Measurements from ENCODE around the gene LRRC37A. TPM values are rescaled to one million over a fixed set of nuclear protein-coding genes. Genes with fewer than 3 reads are reported as not detected.
"Not testable (repeated sequence)": the region's sequence is repeated elsewhere in the genome, so short reads cannot be mapped to it uniquely, and the experiment has no call there.

LRRC37A gene
- total RNA-seq, 1 experiment from 2014 or later = 0.83 TPM

DNA sequence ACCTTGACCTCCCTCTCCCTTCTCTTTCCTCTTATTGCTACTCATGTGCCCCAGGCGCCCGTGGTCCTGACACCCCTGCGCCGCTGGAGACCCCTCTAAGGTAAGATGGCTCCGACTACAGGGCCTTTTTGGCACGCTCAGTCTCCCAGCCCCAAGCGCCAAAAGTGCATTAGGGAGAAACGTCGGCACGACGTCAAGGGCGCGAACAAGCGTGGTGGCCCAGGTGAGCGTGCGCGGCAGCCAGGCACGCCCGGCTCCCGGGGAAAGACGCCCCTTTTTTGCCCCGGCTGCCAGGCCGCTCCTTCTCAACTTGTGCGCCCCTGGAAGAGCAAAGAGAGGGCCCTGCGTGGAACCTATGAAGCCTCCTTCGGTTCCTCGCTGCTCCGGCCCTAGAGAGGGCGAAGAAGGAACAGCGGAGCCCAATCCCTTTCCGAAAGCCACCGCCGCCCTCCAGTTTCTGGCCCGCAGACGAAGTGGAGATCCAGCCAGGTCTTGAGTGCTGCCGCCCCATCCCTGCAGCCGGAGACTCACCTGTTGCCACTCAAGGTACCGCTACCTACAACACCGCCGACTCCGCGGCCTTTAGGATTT lies 66.3 kb downstream of the LRRC37A start:
- H3K27me3 ChIP-seq (ENCODE audit: control insufficient read depth, insufficient read depth, low read length); H3K36me3 ChIP-seq (replicated peaks; ENCODE audit: control insufficient read depth, insufficient read depth, low read length); DNase-seq; H3K4me3 ChIP-seq (ENCODE audit: insufficient read depth, low read depth, low read length): not testable (repeated sequence)

DNA sequence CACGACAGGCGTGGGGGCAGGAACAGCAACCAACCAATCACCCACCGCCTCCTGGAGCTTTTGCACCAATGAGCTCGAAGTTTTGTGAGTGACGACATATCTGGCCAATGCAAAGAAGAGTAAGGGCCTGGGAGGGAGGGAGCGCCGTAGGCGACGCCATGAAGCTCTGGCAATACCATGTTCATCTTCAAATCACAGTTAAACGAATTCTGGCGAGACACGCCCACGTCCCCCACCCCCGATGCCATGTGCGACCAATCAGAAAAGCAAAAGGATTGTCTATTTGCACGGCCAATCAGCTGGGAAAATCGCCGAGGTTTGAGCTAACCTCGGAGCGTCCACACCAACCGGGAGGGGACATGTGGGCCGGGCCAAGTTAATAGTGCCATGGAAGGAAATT lies 66.8 kb downstream of the LRRC37A start, which contains the start of gene ARL17B:
Gene ARL17B (minus strand): TSS at position 12 of the 400 bp plus-strand sequence. CDS start 3,369 bp downstream, outside the sequence.
- not testable (repeated sequence) for H3K27me3 ChIP-seq (ENCODE audit: control insufficient read depth, insufficient read depth, low read length); DNase-seq; H3K36me3 ChIP-seq (replicated peaks; ENCODE audit: control insufficient read depth, insufficient read depth, low read length); H3K4me3 ChIP-seq (ENCODE audit: insufficient read depth, low read depth, low read length)

GRCh38 chr17:46367520-46367919 lies 72.6 kb downstream of the LRRC37A start:
- H3K4me3 ChIP-seq (ENCODE audit: insufficient read depth, low read depth, low read length) = not testable (repeated sequence)

GRCh38 chr17:46372236-46373229 lies 77.6 kb downstream of the LRRC37A start:
- H3K4me3 ChIP-seq (ENCODE audit: insufficient read depth, low read depth, low read length); H3K36me3 ChIP-seq (replicated peaks; ENCODE audit: control insufficient read depth, insufficient read depth, low read length); H3K27me3 ChIP-seq (ENCODE audit: control insufficient read depth, insufficient read depth, low read length); DNase-seq: not testable (repeated sequence)

More at GRCh38 chr17:46367520-46367919, 72.6 kb downstream of the LRRC37A start:
- H3K36me3 ChIP-seq (replicated peaks; ENCODE audit: control insufficient read depth, insufficient read depth, low read length); DNase-seq; H3K27me3 ChIP-seq (ENCODE audit: control insufficient read depth, insufficient read depth, low read length): not testable (repeated sequence)

DNA sequence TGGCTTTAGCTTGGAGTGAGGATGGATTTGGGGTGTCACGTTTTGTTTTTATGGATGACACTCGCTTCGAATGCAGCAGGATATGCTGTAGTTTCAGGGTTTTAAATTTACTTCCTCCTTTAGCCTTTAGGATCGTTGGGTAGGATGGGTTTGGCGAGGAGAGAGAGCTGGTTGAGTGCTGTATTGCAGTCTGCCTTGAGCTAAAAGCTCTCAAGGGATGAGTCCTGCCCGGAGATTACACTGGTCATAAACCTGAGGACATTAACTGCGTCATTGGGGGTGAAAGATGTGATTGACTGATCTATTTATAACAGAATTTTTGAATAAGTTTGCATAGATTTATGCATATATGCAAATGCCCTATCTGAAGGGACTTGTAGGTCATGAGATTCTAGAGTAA lies 78.5 kb downstream of the LRRC37A start:
- DNase-seq; H3K4me3 ChIP-seq (ENCODE audit: insufficient read depth, low read depth, low read length); H3K27me3 ChIP-seq (ENCODE audit: control insufficient read depth, insufficient read depth, low read length); H3K36me3 ChIP-seq (replicated peaks; ENCODE audit: control insufficient read depth, insufficient read depth, low read length): not testable (repeated sequence)

- DNase-seq; H3K4me3 ChIP-seq (ENCODE audit: insufficient read depth, low read depth, low read length); H3K36me3 ChIP-seq (replicated peaks; ENCODE audit: control insufficient read depth, insufficient read depth, low read length); H3K27me3 ChIP-seq (ENCODE audit: control insufficient read depth, insufficient read depth, low read length): not testable (repeated sequence)
These were observed 88.2 kb downstream of the LRRC37A start for GRCh38 chr17:46383118-46383517.

DNA sequence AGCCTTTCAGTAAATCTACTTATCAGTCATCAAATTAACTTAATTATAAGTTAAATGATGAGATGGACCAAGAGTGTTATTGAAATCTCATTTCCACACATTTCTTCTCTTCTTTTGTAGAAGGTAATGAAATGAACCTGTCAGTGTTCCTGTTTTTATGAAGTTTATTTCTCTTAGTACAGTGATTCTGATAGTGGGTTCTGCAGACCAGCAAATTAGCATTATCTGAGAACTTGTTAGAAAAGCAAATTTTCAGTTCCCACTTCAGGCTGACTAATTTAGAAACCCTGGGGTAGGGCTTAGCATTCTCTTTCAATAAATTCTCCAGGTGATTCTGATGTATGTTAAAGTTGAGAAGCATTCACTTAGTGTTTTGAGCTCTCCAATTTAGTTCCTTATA lies 90.6 kb downstream of the LRRC37A start:
- H3K36me3 ChIP-seq (replicated peaks; ENCODE audit: control insufficient read depth, insufficient read depth, low read length); H3K27me3 ChIP-seq (ENCODE audit: control insufficient read depth, insufficient read depth, low read length); DNase-seq; H3K4me3 ChIP-seq (ENCODE audit: insufficient read depth, low read depth, low read length): not testable (repeated sequence)

Other genes with a start within 250 kb of the LRRC37A start
- gene KANSL1, start 101.7 kb upstream of the LRRC37A start, total RNA-seq (2014; rRNA removed; shearing (Covaris generic)) = 35.2 and 41.4 TPM in 2 replicates
- 1.7 and 2.6 TPM in 2 replicates for gene ARL17B, start 66.6 kb downstream of the LRRC37A start, total RNA-seq (2014; rRNA removed; shearing (Covaris generic))
- gene LRRC37A2, start 217.3 kb downstream of the LRRC37A start, total RNA-seq (2014; rRNA removed; shearing (Covaris generic)) = 3.3 and 6.1 TPM in 2 replicates